Embryonic facial prominence (tissue), 1 donor: ENCODE data around the gene PAXIP1.
"Not testable (repeated sequence)": the region's sequence is repeated elsewhere in the genome, so short reads cannot be mapped to it uniquely, and the experiment has no call there.

Source experiments
- DNase-seq: peaks from one replicate; pipeline ENCODE4 v3.0.0-alpha.2; 2016; ENCODE audit errors: extremely low spot score

PAXIP1 gene

GRCh38 chr7:155003092-155003375, at the start of gene PAXIP1:
Gene PAXIP1, minus strand, starts transcription at chr7:155003124. Its CDS starts 195 bp downstream, at chr7:155002929.
- DNase-seq, result no peak

- no peak for DNase-seq
Observed at GRCh38 chr7:155051355-155051754, 48.4 kb upstream of the PAXIP1 start.

- DNase-seq, result no peak
Observed at GRCh38 chr7:155048006-155048405, 45.1 kb upstream of the PAXIP1 start.

- no peak for DNase-seq
Observed at GRCh38 chr7:155043756-155044155, 40.8 kb upstream of the PAXIP1 start.

GRCh38 chr7:155038335-155038734, 35.4 kb upstream of the PAXIP1 start:
- no peak for DNase-seq

- DNase-seq, result not testable (repeated sequence)
Observed at GRCh38 chr7:155034495-155034894, 31.6 kb upstream of the PAXIP1 start.

- DNase-seq, result no peak
Observed at GRCh38 chr7:155032978-155033377, 30.1 kb upstream of the PAXIP1 start.

- no peak for DNase-seq
Observed at GRCh38 chr7:155027879-155028278, 25.0 kb upstream of the PAXIP1 start.

- no peak for DNase-seq
Observed at GRCh38 chr7:155021699-155022145, 18.8 kb upstream of the PAXIP1 start.

GRCh38 chr7:155020996-155021395, 18.1 kb upstream of the PAXIP1 start:
- DNase-seq, result no peak

GRCh38 chr7:155017834-155018233, 14.9 kb upstream of the PAXIP1 start:
- no peak for DNase-seq

- no peak for DNase-seq
Observed at GRCh38 chr7:155011086-155011485, 8.2 kb upstream of the PAXIP1 start.

- no peak for DNase-seq
Observed at GRCh38 chr7:155009570-155010157, 6.7 kb upstream of the PAXIP1 start.

GRCh38 chr7:155007947-155008346, 5.0 kb upstream of the PAXIP1 start:
- DNase-seq, result no peak

GRCh38 chr7:155003376-155004214, 671 bp upstream of the PAXIP1 start:
- peak; percentile 63 for DNase-seq

- no peak for DNase-seq
Observed at GRCh38 chr7:155002411-155003091, 373 bp downstream of the PAXIP1 start.

- DNase-seq, result no peak
Observed at GRCh38 chr7:155001756-155002410, 1.0 kb downstream of the PAXIP1 start.

- no peak for DNase-seq
Observed at GRCh38 chr7:155000795-155001194, 2.1 kb downstream of the PAXIP1 start.

GRCh38 chr7:154998481-154998880, 4.4 kb downstream of the PAXIP1 start:
- no peak for DNase-seq

GRCh38 chr7:154997840-154998370, 5.0 kb downstream of the PAXIP1 start:
- DNase-seq, result no peak

GRCh38 chr7:154996756-154997155, 6.2 kb downstream of the PAXIP1 start:
- DNase-seq, result no peak

- no peak for DNase-seq
Observed at GRCh38 chr7:154996101-154996500, 6.8 kb downstream of the PAXIP1 start.
